Measurements from ENCODE around the gene ADGRL3.

- TF ChIP-seq POLR2A (IDR thresholded peaks at IDR 0.05; ENCODE audit: low read length) = no peak
- no peak for TF ChIP-seq GATA1 (IDR thresholded peaks at IDR 0.05; ENCODE audit: low read depth, low read length)
Observed at GRCh38 chr4:61500883-61501282, 300.8 kb downstream of the ADGRL3 start.

All from erythroblast (primary cell).